A375 (cell line): ENCODE results near the gene LAX1. TPM values are rescaled to one million over a fixed set of nuclear protein-coding genes. Genes with fewer than 3 reads are reported as not detected.

Experiments used
- small RNA-seq: library from RNA; depleted of rRNA; stranded (forward); fragments of <200 nt; gene quantifications from one replicate; pipeline ENCODE3, GENCODE V24; 2014
- total RNA-seq: library from RNA; depleted of rRNA; stranded (reverse); fragments of >200 nt; shearing (Covaris generic); gene quantifications from 2 replicates; pipeline ENCODE4 v1.2.3, GENCODE V29; 2014; rRNA removed

The LAX1 gene, protein sequence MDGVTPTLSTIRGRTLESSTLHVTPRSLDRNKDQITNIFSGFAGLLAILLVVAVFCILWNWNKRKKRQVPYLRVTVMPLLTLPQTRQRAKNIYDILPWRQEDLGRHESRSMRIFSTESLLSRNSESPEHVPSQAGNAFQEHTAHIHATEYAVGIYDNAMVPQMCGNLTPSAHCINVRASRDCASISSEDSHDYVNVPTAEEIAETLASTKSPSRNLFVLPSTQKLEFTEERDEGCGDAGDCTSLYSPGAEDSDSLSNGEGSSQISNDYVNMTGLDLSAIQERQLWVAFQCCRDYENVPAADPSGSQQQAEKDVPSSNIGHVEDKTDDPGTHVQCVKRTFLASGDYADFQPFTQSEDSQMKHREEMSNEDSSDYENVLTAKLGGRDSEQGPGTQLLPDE
- not detected in 2 replicates for total RNA-seq

DNA sequence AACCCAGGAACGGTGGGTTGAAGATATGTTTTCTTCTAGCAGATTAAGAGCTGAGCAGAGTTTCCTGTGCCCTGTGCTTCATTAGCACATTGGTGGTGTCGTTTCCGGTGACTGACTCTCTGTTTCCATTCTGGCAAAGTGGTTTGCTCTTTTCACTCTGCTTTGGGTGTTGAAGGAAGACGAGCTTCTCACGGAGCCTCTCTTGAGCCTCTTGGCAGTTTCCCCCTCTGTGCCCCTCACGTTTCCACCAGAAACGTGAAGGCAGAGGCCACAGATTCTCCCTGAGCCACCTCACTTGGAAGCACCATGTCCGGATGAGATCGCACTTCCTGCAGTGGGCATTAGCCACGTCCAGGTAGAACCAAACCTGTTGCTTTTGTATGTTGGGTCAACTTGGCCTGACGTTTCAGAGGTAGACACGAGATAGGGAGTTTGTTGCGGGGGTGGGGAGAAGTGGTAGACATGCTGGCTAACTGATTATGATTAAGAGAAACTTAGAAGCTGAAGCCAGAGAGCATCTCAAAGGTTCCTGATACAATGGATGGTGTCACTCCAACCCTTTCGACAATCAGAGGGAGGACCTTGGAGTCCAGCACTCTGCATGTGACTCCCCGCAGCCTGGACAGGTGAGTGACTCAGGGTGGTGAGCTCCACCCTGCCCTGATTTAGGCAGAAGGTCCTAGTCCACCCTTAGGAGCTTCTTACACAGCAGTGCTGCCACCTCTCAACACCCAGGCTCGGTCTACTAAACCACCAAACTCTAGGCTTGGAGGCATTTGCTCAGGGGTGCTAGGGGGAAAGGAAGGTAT is at the start of gene LAX1:
TSS of gene LAX1 (plus strand) at position 155 of the 809 bp plus-strand sequence. CDS start at position 538, 383 bp downstream.

DNA sequence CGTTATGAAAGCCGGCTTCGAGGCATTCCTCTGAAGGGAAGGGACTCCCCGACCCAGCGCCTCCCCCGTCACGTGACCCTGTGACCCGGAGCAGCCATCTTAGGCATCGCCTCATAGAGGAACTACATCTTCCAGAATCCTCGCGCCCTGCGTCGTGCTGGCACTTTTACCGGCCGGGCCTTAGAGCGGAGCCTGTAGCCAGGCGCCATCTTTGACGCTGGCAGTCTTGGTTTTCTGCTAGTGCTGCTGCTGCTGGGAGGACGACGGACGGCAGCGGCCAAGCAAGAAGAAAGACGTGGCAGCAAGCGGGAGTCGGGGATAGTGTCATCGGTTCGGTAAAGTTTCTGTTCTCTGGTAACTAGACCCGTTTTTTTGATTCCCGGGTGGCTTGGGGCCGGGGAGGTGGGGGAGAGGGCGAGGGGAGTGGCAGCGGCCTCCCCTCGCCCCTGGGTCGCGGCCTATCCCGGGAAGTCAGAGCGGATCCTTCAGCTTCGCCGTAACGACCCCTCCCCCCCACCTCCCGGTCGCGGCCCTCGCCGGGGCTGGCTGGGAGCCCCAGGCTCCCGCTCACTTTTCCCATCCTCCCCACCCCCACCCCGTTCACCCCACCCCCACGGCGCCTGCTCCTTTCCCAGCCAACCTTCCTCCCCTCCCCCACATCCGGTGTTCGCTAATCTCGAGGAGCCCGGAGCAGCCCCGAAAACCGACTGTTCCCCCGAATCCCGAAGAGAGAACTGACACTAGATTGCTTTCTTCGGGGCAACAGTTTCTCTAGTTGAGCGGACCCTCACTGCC is 30.7 kb downstream of the LAX1 start, which contains the start of the genes ZBED6 and ZC3H11A:
TSS of gene ZBED6 (plus strand) at position 183 of the 795 bp plus-strand sequence. CDS start 1,900 bp downstream, outside the sequence.
TSS of gene ZC3H11A (plus strand) at position 183 of the 795 bp plus-strand sequence. CDS start 21,448 bp downstream, outside the sequence.

Small RNA genes lying within 50 kb of the gene (small RNA-seq; reads per million reads assigned to genes)
- gene SNORA77 (140 reads per million, percentile 96 among the genes with 10 or more reads in this experiment), gene ZC3H11A (0.13 reads per million)

Other genes starting within 250 kb of the LAX1 start
- gene ATP2B4, start 138.4 kb upstream of the LAX1 start, total RNA-seq, result 44.5 and 47.2 TPM in 2 replicates
- 10.6 and 12.3 TPM in 2 replicates for gene ZBED6, start 30.4 kb downstream of the LAX1 start, total RNA-seq
- 84.1 and 95.1 TPM in 2 replicates for gene ZC3H11A, start 30.4 kb downstream of the LAX1 start, total RNA-seq
- gene SNRPE, start 96.4 kb downstream of the LAX1 start, total RNA-seq, result 215 and 233 TPM in 2 replicates